HG03460 (cell line): ENCODE measurements around the gene GEMIN4.
A peak's percentile ranks its signal among the peaks of the same experiment; 100 is the strongest.
"Not testable (repeated sequence)": the region's sequence is repeated elsewhere in the genome, so short reads cannot be mapped to it uniquely, and the experiment has no call there.

Source experiments
- ATAC-seq: cut with Tn5 transposase; IDR thresholded peaks from one replicate; pipeline ENCODE4 v1.9.1; 2021; ENCODE audit not compliant: unreplicated experiment

GEMIN4 gene

GRCh38 chr17:781805-782731 lies 30.0 kb upstream of the GEMIN4 start, which contains the start of the genes GLOD4 and MRM3:
Gene GLOD4, minus strand, starts transcription at chr17:782280. Its CDS starts 25 bp downstream, at chr17:782255.
Gene MRM3, plus strand, starts transcription at chr17:782353. Its CDS starts 26 bp downstream, at chr17:782379.
- peak; percentile 79 for ATAC-seq

GRCh38 chr17:778096-778495 lies 26.0 kb upstream of the GEMIN4 start:
- no peak for ATAC-seq

- no peak for ATAC-seq
Measured at GRCh38 chr17:774313-774584, 22.2 kb upstream of the GEMIN4 start.

- no peak for ATAC-seq
Measured at GRCh38 chr17:773467-774312, 21.6 kb upstream of the GEMIN4 start.

GRCh38 chr17:773016-773415 lies 21.0 kb upstream of the GEMIN4 start:
- ATAC-seq, result no peak

GRCh38 chr17:767076-767475 lies 15.0 kb upstream of the GEMIN4 start:
- no peak for ATAC-seq

GRCh38 chr17:760371-760770 lies 8.3 kb upstream of the GEMIN4 start:
- ATAC-seq, result no peak

GRCh38 chr17:759964-760363 lies 7.9 kb upstream of the GEMIN4 start:
- ATAC-seq, result no peak

GRCh38 chr17:756010-756567 lies 4.0 kb upstream of the GEMIN4 start:
- not testable (repeated sequence) for ATAC-seq

GRCh38 chr17:755319-755961 lies 3.4 kb upstream of the GEMIN4 start:
- ATAC-seq, result not testable (repeated sequence)

GRCh38 chr17:753418-753817 lies 1.4 kb upstream of the GEMIN4 start:
- no peak for ATAC-seq

- peak; percentile 9 for ATAC-seq
Measured at GRCh38 chr17:752620-753219, 656 bp upstream of the GEMIN4 start.

GRCh38 chr17:751269-752001 lies 629 bp downstream of the GEMIN4 start:
- peak; percentile 34 for ATAC-seq

GRCh38 chr17:750431-751037 lies 1.5 kb downstream of the GEMIN4 start:
- ATAC-seq, result no peak

- ATAC-seq, result not testable (repeated sequence)
Measured at GRCh38 chr17:749359-749758, 2.7 kb downstream of the GEMIN4 start.

GRCh38 chr17:748604-749003 lies 3.5 kb downstream of the GEMIN4 start:
- not testable (repeated sequence) for ATAC-seq

- no peak for ATAC-seq
Measured at GRCh38 chr17:746783-747629, 5.1 kb downstream of the GEMIN4 start.

GRCh38 chr17:746181-746580 lies 5.9 kb downstream of the GEMIN4 start:
- no peak for ATAC-seq

GRCh38 chr17:745406-745805 lies 6.7 kb downstream of the GEMIN4 start:
- ATAC-seq, result no peak
